PFSK-1 (cell line): ENCODE results near the gene SPACDR.

Experiments used
- FOXP2 ChIP-seq: optimal IDR thresholded peaks from 2 replicates; pipeline ENCODE3; 2011; ENCODE audit warnings: borderline replicate concordance, control low read depth, inconsistent platforms; ENCODE audit not compliant: insufficient read depth; ENCODE audit errors: extremely low read length, extremely low read depth
- POLR2AphosphoS5 ChIP-seq: IDR thresholded peaks from 2 replicates; pipeline ENCODE4 v1.6.1; 2012; ENCODE audit warnings: low read depth, mild to moderate bottlenecking, control low read depth, low read length, moderate library complexity
- SIN3A ChIP-seq: IDR thresholded peaks from 2 replicates; pipeline ENCODE4 v1.6.1; 2012; ENCODE audit warnings: mild to moderate bottlenecking, low read length, moderate library complexity, borderline replicate concordance; ENCODE audit not compliant: insufficient read depth
- TAF1 ChIP-seq: IDR thresholded peaks from 2 replicates; pipeline ENCODE4 v1.6.1; 2012; ENCODE audit warnings: low read length, control low read depth, borderline replicate concordance; ENCODE audit not compliant: insufficient read depth
- TF ChIP-seq, protein P1 (sequence below), 2 experiments: IDR thresholded peaks; 2 replicates each; pipeline versions ENCODE4 v1.6.1 to v1.8.0; 2011 to 2012; ENCODE audit warnings: low read depth in 2 of 2, low read length in 2 of 2, control low read depth in 1 of 2, inconsistent platforms in 1 of 2, mild to moderate bottlenecking in 1 of 2, moderate library complexity in 1 of 2; ENCODE audit not compliant: insufficient read depth in 1 of 2

SPACDR gene

DNA sequence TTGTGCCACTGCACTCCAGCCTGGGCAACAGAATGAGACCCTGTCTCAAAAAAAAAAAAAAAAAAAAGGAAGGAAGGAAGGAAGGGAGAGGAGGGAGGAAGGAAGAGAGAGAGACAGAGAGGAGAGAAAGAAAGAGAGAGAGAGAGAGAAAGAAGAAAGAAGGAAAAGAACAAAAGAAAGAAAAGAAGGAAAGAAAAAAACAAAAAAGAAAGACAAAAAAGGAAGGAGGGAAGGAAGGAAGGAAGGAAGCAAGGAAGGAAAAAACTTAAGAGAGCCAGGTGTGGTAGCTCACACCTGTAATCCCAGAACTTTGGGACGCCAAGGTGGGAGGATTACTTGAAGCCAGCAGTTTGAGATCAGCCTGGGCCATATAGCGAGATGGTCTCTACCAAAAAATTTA is 731 bp upstream of the SPACDR start:
- TF ChIP-seq TAF1 (no peak), SIN3A (no peak), POLR2AphosphoS5 (no peak), FOXP2 (no peak)
- TF ChIP-seq, protein P1, sequence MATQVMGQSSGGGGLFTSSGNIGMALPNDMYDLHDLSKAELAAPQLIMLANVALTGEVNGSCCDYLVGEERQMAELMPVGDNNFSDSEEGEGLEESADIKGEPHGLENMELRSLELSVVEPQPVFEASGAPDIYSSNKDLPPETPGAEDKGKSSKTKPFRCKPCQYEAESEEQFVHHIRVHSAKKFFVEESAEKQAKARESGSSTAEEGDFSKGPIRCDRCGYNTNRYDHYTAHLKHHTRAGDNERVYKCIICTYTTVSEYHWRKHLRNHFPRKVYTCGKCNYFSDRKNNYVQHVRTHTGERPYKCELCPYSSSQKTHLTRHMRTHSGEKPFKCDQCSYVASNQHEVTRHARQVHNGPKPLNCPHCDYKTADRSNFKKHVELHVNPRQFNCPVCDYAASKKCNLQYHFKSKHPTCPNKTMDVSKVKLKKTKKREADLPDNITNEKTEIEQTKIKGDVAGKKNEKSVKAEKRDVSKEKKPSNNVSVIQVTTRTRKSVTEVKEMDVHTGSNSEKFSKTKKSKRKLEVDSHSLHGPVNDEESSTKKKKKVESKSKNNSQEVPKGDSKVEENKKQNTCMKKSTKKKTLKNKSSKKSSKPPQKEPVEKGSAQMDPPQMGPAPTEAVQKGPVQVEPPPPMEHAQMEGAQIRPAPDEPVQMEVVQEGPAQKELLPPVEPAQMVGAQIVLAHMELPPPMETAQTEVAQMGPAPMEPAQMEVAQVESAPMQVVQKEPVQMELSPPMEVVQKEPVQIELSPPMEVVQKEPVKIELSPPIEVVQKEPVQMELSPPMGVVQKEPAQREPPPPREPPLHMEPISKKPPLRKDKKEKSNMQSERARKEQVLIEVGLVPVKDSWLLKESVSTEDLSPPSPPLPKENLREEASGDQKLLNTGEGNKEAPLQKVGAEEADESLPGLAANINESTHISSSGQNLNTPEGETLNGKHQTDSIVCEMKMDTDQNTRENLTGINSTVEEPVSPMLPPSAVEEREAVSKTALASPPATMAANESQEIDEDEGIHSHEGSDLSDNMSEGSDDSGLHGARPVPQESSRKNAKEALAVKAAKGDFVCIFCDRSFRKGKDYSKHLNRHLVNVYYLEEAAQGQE (IDR thresholded peaks at IDR 0.05; ENCODE audit: insufficient read depth in 1 of 2, low read depth in 2 of 2, low read length in 2 of 2) = no peak

DNA sequence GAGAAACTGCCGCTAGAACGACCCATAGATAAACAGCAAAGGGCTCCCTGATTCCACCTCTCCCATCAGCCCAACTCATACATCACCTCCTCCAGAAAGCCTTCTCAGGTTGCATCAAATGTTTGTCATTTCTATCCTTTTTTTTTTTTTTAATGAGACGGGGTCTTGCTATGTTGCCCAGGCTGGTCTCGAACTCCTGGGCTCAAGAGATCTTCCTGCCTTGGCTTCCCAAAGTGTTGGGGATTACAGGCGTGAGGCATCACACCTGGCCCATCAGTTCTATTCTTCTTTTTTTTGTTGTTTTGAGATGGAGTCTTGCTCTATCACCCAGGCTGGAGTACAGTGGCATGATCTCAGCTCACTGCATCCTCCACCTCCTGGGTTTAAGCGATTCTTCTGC is 7.0 kb downstream of the SPACDR start:
- TF ChIP-seq FOXP2 = no peak
- no peak for TF ChIP-seq TAF1
- no peak for TF ChIP-seq POLR2AphosphoS5
- TF ChIP-seq, protein P1 (IDR thresholded peaks at IDR 0.05; ENCODE audit: insufficient read depth in 1 of 2, low read depth in 2 of 2, low read length in 2 of 2) = no peak
- TF ChIP-seq SIN3A = no peak

DNA sequence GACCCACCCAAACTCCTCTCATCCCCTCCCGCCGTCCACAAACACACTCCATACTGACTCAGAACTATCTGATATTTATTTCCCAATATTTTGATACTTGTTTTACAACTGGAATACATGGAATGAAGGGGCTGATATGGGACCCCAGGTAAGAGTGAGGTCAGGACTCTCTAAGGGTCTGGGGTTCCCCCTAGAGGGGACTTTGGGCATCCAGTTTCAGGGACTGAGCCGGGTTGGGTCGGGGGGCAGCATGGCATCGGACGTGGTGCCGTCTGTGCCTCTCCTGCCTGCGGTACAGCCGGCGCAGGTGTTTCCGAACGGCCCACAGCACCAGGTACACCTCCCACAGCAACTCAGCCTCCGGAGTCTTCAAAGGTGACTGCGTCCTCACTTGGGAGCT is 7.5 kb downstream of the SPACDR start:
- TF ChIP-seq POLR2AphosphoS5 = no peak
- TF ChIP-seq, protein P1 (IDR thresholded peaks at IDR 0.05; ENCODE audit: insufficient read depth in 1 of 2, low read depth in 2 of 2, low read length in 2 of 2) = no peak
- no peak for TF ChIP-seq FOXP2
- TF ChIP-seq SIN3A = no peak
- TF ChIP-seq TAF1 = no peak

DNA sequence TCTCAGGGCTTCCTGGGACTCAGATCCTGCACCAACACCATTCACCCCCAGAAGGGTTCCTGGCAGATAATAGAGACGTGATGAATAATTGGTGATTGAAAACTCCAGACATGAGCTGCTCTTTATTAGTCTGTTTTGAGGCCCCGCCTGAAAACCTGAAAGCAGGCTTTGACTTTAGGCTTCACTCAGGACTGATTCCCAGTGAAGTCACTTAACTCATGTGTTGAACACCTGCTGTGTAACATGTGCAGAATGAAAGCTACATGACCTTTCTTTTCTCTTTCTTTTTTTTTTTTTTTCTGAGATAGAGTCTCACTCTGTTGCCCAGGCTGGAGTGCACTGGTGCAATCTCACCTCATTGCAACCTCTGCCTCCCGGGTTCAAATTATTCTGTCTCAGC is 8.9 kb downstream of the SPACDR start:
- TF ChIP-seq SIN3A (no peak), FOXP2 (no peak), POLR2AphosphoS5 (no peak), TAF1 (no peak)
- TF ChIP-seq, protein P1 (IDR thresholded peaks at IDR 0.05; ENCODE audit: insufficient read depth in 1 of 2, low read depth in 2 of 2, low read length in 2 of 2) = no peak

DNA sequence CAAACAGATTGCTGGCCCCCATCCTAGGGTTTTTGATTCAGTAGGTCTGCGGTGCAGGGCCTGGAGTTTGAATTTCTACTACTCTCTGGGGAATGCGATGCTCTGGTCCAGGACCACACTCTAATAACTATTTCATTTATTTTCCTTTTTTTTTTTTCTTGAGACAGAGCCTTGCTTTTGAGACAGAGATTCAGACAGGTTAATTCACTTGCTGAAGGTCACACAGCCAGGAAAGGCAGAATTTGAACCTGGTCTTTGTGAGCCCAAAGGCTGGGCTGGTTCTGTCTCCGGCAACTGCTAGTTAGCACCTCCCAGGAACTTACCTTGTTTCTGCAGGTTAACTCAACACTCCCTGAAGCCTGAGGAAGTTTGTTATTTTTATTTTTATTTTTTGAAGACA is 11.5 kb downstream of the SPACDR start:
- no peak for TF ChIP-seq FOXP2
- TF ChIP-seq TAF1 = no peak
- TF ChIP-seq POLR2AphosphoS5 = no peak
- no peak for TF ChIP-seq SIN3A
- TF ChIP-seq, protein P1 (IDR thresholded peaks at IDR 0.05; ENCODE audit: insufficient read depth in 1 of 2, low read depth in 2 of 2, low read length in 2 of 2) = no peak
